Adrenal gland (tissue), 5 donors: ENCODE data around the gene GBP1.
"Not testable (repeated sequence)": the region's sequence is repeated elsewhere in the genome, so short reads cannot be mapped to it uniquely, and the experiment has no call there.

ENCODE experiments used
- CTCF ChIP-seq, 6 experiments: fragments of 450-650 bp in 4 of 6; fragments of 200-600 bp in 2 of 6; sonication (generic) in 1 of 6; IDR thresholded peaks; 1 replicate in 5 of 6; 2 replicates in 1 of 6; pipeline versions ENCODE4 v1.5.1 to v1.8.0; 2016 to 2021; ENCODE audit warnings: antibody characterized with exemption in 6 of 6, mild to moderate bottlenecking in 2 of 6, moderate library complexity in 1 of 6
- POLR2A ChIP-seq, 2 donors: fragments of 450-650 bp; IDR thresholded peaks; one replicate each; pipeline ENCODE4 v1.6.1; 2017; ENCODE audit warnings: antibody characterized with exemption in 2 of 2, mild to moderate bottlenecking in 2 of 2, moderate library complexity in 1 of 2
- donor health status: DM: no; HTN: no; CAD: no.

GRCh38 chr1:89018318-89018717 is 46.7 kb downstream of the GBP1 start:
- TF ChIP-seq CTCF, POLR2A (IDR thresholded peaks at IDR 0.05): not testable (repeated sequence)
